Measurements from ENCODE around the gene ZBP1.

ZBP1 gene

GRCh38 chr20:57598491-57598890 lies 21.7 kb downstream of the ZBP1 start:
- DNase-seq (ENCODE audit: low read depth, low spot score), result no peak

GRCh38 chr20:57598060-57598459 lies 22.2 kb downstream of the ZBP1 start:
- no peak for DNase-seq (ENCODE audit: low read depth, low spot score)

- no peak for DNase-seq (ENCODE audit: low read depth, low spot score)
These were observed 23.0 kb downstream of the ZBP1 start for GRCh38 chr20:57596998-57597939.

- no peak for DNase-seq (ENCODE audit: low read depth, low spot score)
These were observed 23.9 kb downstream of the ZBP1 start for GRCh38 chr20:57596358-57596757.

GRCh38 chr20:57595041-57596030 lies 24.9 kb downstream of the ZBP1 start:
- DNase-seq (ENCODE audit: low read depth, low spot score), result no peak

GRCh38 chr20:57594092-57594951 lies 25.9 kb downstream of the ZBP1 start:
- DNase-seq (ENCODE audit: low read depth, low spot score), result no peak

- DNase-seq (ENCODE audit: low read depth, low spot score), result no peak
These were observed 26.9 kb downstream of the ZBP1 start for GRCh38 chr20:57593134-57593886.

GRCh38 chr20:57592263-57593092 lies 27.7 kb downstream of the ZBP1 start:
- DNase-seq (ENCODE audit: low read depth, low spot score), result no peak

- no peak for DNase-seq (ENCODE audit: low read depth, low spot score)
These were observed 28.7 kb downstream of the ZBP1 start for GRCh38 chr20:57591289-57592229.

- DNase-seq (ENCODE audit: low read depth, low spot score), result no peak
These were observed 29.5 kb downstream of the ZBP1 start for GRCh38 chr20:57590485-57591288.

- no peak for DNase-seq (ENCODE audit: low read depth, low spot score)
These were observed 30.3 kb downstream of the ZBP1 start for GRCh38 chr20:57589728-57590484.

- no peak for DNase-seq (ENCODE audit: low read depth, low spot score)
These were observed 31.0 kb downstream of the ZBP1 start for GRCh38 chr20:57589123-57589727.

GRCh38 chr20:57588596-57588995 lies 31.6 kb downstream of the ZBP1 start:
- no peak for DNase-seq (ENCODE audit: low read depth, low spot score)

- DNase-seq (ENCODE audit: low read depth, low spot score), result no peak
These were observed 32.2 kb downstream of the ZBP1 start for GRCh38 chr20:57587989-57588377.

- no peak for DNase-seq (ENCODE audit: low read depth, low spot score)
These were observed 32.8 kb downstream of the ZBP1 start for GRCh38 chr20:57587278-57587988.

- no peak for DNase-seq (ENCODE audit: low read depth, low spot score)
These were observed 33.3 kb downstream of the ZBP1 start for GRCh38 chr20:57586943-57587277.

All from iPS DF 19.7 (cell line).